Renal cortex interstitium (tissue), 15 donors: ENCODE data around the gene ADAM11. TPM values are rescaled to one million over a fixed set of nuclear protein-coding genes. Genes with fewer than 3 reads are reported as not detected.
"Not testable (repeated sequence)": the region's sequence is repeated elsewhere in the genome, so short reads cannot be mapped to it uniquely, and the experiment has no call there.

Source experiments
- DNase-seq, 11 donors: peaks; one replicate each; pipeline ENCODE4 v3.0.0-alpha.2; 2013; ENCODE audit warnings: low read depth in 9 of 11, low spot score in 4 of 11; ENCODE audit errors: extremely low read depth in 1 of 11
- long read RNA-seq, 16 experiments: transcript quantifications; one replicate each; lab custom pipeline, GENCODE V29; 2026
- polyA plus RNA-seq, 3 donors: library from polyadenylated mRNA; unstranded; fragments of 120-200 nt; gene quantifications; one replicate each; pipeline ENCODE4 v1.2.1, GENCODE V29; 2013; ENCODE audit not compliant: insufficient read length in 3 of 3

The ADAM11 gene
- polyA plus RNA-seq = 1 to 10 TPM; 1.9 to 3.2 (median 2.9) TPM
- long read RNA-seq, donor 1 = 0 reads
- long read RNA-seq, donor 2 = 0 reads
- long read RNA-seq, donor 3 = 0 reads
- long read RNA-seq, donor 4 = 0 reads
- long read RNA-seq, donor 5 = 0 reads
- long read RNA-seq, donor 6, partial matches to known transcripts = 5 of 5 reads
- long read RNA-seq, donor 6, other reads (novel, unspliced or antisense) = 0 of 5 reads
- long read RNA-seq, donor 7 = 0 reads
- long read RNA-seq, donor 8 = 0 reads
- long read RNA-seq, donor 9 = 0 reads
- long read RNA-seq, donor 10 = 0 reads
- long read RNA-seq, donor 11 = 0 reads
- long read RNA-seq, donor 12 = 0 reads
- long read RNA-seq, donor 13 = 0 reads
- long read RNA-seq, donor 14 = 0 reads
- long read RNA-seq, donor 15 = 0 reads
- long read RNA-seq, donor 16 = 0 reads

GRCh38 chr17:44758414-44759085 lies at the start of gene ADAM11:
Gene ADAM11 (plus strand): TSS chr17:44758988. CDS start chr17:44759200, 212 bp downstream.
- DNase-seq = no peak

- no peak for DNase-seq
Measured at GRCh38 chr17:44719444-44719843, 39.3 kb upstream of the ADAM11 start.

GRCh38 chr17:44722254-44722653 lies 36.5 kb upstream of the ADAM11 start:
- DNase-seq = no peak

GRCh38 chr17:44726121-44726520 lies 32.7 kb upstream of the ADAM11 start:
- DNase-seq = not testable (repeated sequence)

GRCh38 chr17:44733753-44734152 lies 25.0 kb upstream of the ADAM11 start:
- no peak for DNase-seq

GRCh38 chr17:44734272-44734671 lies 24.5 kb upstream of the ADAM11 start:
- no peak for DNase-seq

- no peak for DNase-seq
Measured at GRCh38 chr17:44736551-44737240, 22.1 kb upstream of the ADAM11 start.

GRCh38 chr17:44738214-44738906 lies 20.4 kb upstream of the ADAM11 start:
- no peak for DNase-seq

- no peak for DNase-seq
Measured at GRCh38 chr17:44741316-44741715, 17.5 kb upstream of the ADAM11 start.

- no peak for DNase-seq
Measured at GRCh38 chr17:44745301-44745700, 13.5 kb upstream of the ADAM11 start.

- not testable (repeated sequence) for DNase-seq
Measured at GRCh38 chr17:44745738-44746137, 13.1 kb upstream of the ADAM11 start.

GRCh38 chr17:44747566-44747965 lies 11.2 kb upstream of the ADAM11 start:
- no peak for DNase-seq

GRCh38 chr17:44749076-44749979 lies 9.5 kb upstream of the ADAM11 start:
- no peak for DNase-seq

- DNase-seq = no peak
Measured at GRCh38 chr17:44749980-44750318, 8.8 kb upstream of the ADAM11 start.

GRCh38 chr17:44751331-44751730 lies 7.5 kb upstream of the ADAM11 start:
- no peak for DNase-seq

GRCh38 chr17:44751806-44752205 lies 7.0 kb upstream of the ADAM11 start:
- no peak for DNase-seq

- DNase-seq = no peak
Measured at GRCh38 chr17:44752953-44753861, 5.6 kb upstream of the ADAM11 start.
